NOMO-1 treated with dmso at 0.1 percent for 144 hours (cell line): ENCODE data around the gene DDO.
"Not testable (repeated sequence)": the region's sequence is repeated elsewhere in the genome, so short reads cannot be mapped to it uniquely, and the experiment has no call there.

Experiments used
- DNase-seq: peaks from one replicate; lab custom pipeline; 2025; ENCODE audit not compliant: unreplicated experiment; lab: John Stamatoyannopoulos, UW

DDO gene

GRCh38 chr6:110415086-110415916 is at the start of gene DDO:
Gene DDO, minus strand, starts transcription at chr6:110415575. Its CDS starts 2,113 bp downstream, at chr6:110413462.
- peak; percentile 21 for DNase-seq

GRCh38 chr6:110462884-110463481 is 47.6 kb upstream of the DDO start:
- no peak for DNase-seq

- DNase-seq: no peak
These were observed 46.0 kb upstream of the DDO start for GRCh38 chr6:110461376-110461775.

GRCh38 chr6:110459137-110459536 is 43.8 kb upstream of the DDO start:
- DNase-seq: no peak

GRCh38 chr6:110458476-110458875 is 43.1 kb upstream of the DDO start:
- no peak for DNase-seq

- not testable (repeated sequence) for DNase-seq
These were observed 42.3 kb upstream of the DDO start for GRCh38 chr6:110457567-110458175.

GRCh38 chr6:110456694-110457093 is 41.3 kb upstream of the DDO start:
- DNase-seq: no peak

GRCh38 chr6:110449541-110449895 is 34.1 kb upstream of the DDO start:
- DNase-seq: no peak

GRCh38 chr6:110448846-110449540 is 33.6 kb upstream of the DDO start:
- no peak for DNase-seq

- DNase-seq: no peak
These were observed 32.4 kb upstream of the DDO start for GRCh38 chr6:110447761-110448160.

GRCh38 chr6:110446405-110446804 is 31.0 kb upstream of the DDO start:
- DNase-seq: no peak

- DNase-seq: no peak
These were observed 24.7 kb upstream of the DDO start for GRCh38 chr6:110440026-110440425.

- no peak for DNase-seq
These were observed 24.0 kb upstream of the DDO start for GRCh38 chr6:110439356-110439755.

GRCh38 chr6:110434961-110435602 is 19.7 kb upstream of the DDO start:
- DNase-seq: no peak

GRCh38 chr6:110432285-110432900 is 17.0 kb upstream of the DDO start:
- peak; percentile 68 for DNase-seq

GRCh38 chr6:110430741-110431140 is 15.4 kb upstream of the DDO start:
- DNase-seq: no peak

- no peak for DNase-seq
These were observed 14.9 kb upstream of the DDO start for GRCh38 chr6:110430236-110430635.

GRCh38 chr6:110428153-110428552 is 12.8 kb upstream of the DDO start:
- DNase-seq: no peak

- no peak for DNase-seq
These were observed 10.4 kb upstream of the DDO start for GRCh38 chr6:110425816-110426215.

GRCh38 chr6:110422444-110422822 is 7.1 kb upstream of the DDO start:
- DNase-seq: no peak
